Measurements from ENCODE around the gene DLG2.

DNA sequence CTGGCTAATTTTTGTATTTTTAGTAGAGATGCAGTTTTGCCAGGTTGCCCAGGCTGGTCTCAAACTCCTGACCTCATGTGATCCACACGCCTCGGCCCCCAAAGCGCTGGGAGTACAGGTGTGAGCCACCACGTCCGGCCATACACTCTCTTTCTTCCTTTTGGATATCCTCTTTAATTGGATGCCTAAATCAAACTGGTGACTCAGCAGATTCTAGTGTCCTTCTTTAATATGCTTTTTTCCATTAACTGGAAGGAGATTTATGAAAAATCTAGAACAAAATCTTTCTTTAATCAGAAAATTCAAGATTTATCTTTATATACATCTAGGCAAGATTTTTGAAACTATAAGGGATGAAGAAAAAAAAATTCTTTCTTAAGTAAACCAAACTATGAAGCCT, 1371.7 kb downstream of the DLG2 start:
- TF ChIP-seq, protein P1, sequence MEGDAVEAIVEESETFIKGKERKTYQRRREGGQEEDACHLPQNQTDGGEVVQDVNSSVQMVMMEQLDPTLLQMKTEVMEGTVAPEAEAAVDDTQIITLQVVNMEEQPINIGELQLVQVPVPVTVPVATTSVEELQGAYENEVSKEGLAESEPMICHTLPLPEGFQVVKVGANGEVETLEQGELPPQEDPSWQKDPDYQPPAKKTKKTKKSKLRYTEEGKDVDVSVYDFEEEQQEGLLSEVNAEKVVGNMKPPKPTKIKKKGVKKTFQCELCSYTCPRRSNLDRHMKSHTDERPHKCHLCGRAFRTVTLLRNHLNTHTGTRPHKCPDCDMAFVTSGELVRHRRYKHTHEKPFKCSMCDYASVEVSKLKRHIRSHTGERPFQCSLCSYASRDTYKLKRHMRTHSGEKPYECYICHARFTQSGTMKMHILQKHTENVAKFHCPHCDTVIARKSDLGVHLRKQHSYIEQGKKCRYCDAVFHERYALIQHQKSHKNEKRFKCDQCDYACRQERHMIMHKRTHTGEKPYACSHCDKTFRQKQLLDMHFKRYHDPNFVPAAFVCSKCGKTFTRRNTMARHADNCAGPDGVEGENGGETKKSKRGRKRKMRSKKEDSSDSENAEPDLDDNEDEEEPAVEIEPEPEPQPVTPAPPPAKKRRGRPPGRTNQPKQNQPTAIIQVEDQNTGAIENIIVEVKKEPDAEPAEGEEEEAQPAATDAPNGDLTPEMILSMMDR (IDR thresholded peaks at IDR 0.05; ENCODE audit: low read depth, low read length): no peak
- no peak for TF ChIP-seq EZH2phosphoT487 (IDR thresholded peaks at IDR 0.05; ENCODE audit: low read depth)
